ENCODE measurements around the gene HYAL4. TPM values are rescaled to one million over a fixed set of nuclear protein-coding genes. Genes with fewer than 3 reads are reported as not detected.

HYAL4 gene
- total RNA-seq (2022; extraction: Qiagen RNA extraction; ENCODE audit: low read depth), result 0.08 to 0.13 TPM (median 0.09 TPM) in 3 of 5 replicates, not detected in the others

DNA sequence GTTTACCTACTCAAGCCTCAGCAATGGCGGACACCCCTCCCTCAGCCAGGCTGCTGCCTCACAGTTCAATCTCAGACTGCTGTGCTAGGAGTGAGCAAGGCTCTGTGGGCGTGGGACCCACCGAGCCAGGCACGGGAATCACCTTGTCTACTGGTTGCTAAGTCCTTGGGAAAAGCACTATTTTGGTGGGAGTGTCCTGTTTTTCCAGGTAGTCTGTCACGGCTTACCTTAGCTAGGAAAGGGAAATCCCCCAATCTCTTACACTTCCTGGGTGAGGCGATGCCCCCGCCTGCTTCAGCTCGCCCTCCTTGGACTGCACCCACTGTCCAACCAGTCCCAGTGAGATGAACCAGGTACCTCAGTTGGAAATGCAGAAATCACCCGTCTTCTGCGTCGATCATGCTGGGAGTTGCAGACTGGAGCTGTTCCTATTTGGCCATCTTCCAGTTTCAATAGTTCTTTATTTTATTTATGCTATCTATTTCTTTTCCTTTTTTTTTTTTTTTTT lies at the start of gene HYAL4:
HYAL4 (plus strand) TSS at position 458 of the 508 bp plus-strand sequence. CDS start 23,105 bp downstream, outside the sequence.

GRCh38 chr7:123924941-123925340 lies 80.0 kb downstream of the HYAL4 start, which contains the start of gene SPAM1:
Gene SPAM1, plus strand, starts transcription at chr7:123925241. Its CDS starts 28,330 bp downstream, at chr7:123953571.

Other genes starting within 250 kb of the HYAL4 start
- not detected in 5 replicates for gene ASB15, start 243.3 kb upstream of the HYAL4 start, total RNA-seq (2022; extraction: Qiagen RNA extraction; ENCODE audit: low read depth)
- gene LMOD2, start 189.3 kb upstream of the HYAL4 start, total RNA-seq (2022; extraction: Qiagen RNA extraction; ENCODE audit: low read depth), result not detected in 5 replicates
- gene WASL, start 96.2 kb upstream of the HYAL4 start, total RNA-seq (2022; extraction: Qiagen RNA extraction; ENCODE audit: low read depth), result 20.8 to 25.6 TPM (median 21.9 TPM) in 5 replicates
- not detected in 5 replicates for gene SPAM1, start 80.1 kb downstream of the HYAL4 start, total RNA-seq (2022; extraction: Qiagen RNA extraction; ENCODE audit: low read depth)
- not detected in 5 replicates for gene TMEM229A, start 187.9 kb downstream of the HYAL4 start, total RNA-seq (2022; extraction: Qiagen RNA extraction; ENCODE audit: low read depth)

All from A549 treated with CpdA at 1 μM for 4 hours (cell line).